Measurements from ENCODE around the gene TUBA4B. TPM values are rescaled to one million over a fixed set of nuclear protein-coding genes. Genes with fewer than 3 reads are reported as not detected.

Gene TUBA4B
- polyA plus RNA-seq, 3 donors = not detected

- Mint-ChIP-seq H3K9me3 (peaks cover 0 to 7% (median 1%) of the 10 kb centered on the region in 7 donors), H3K36me3 (no peaks in the 10 kb centered on the region), H3K4me1 (peaks cover 11% of the 10 kb centered on the region), H3K27me3 (ENCODE audit: low read depth in 3 of 3) (peaks cover 47 to 75% (median 60%) of the 10 kb centered on the region in 3 donors), H3K4me3 (peak overlapping the region in 1 of 2 donors; percentile 40), H3K27ac (no peak overlapping the region)
- Histone ChIP-seq H3K27me3 (ENCODE audit: control insufficient read depth in 2 of 2, insufficient read depth in 2 of 2, low read length in 2 of 2) (peaks cover 0 to 36% of the 10 kb centered on the region in 2 donors), H3K9ac (ENCODE audit: insufficient read depth, low read length, poor library complexity, severe bottlenecking) (no peak overlapping the region), H3K4me3 (replicated peaks in 1 of 3; ENCODE audit: low read depth in 2 of 3, low read length in 3 of 3) (no peak overlapping the region), H4K20me1 (ENCODE audit: insufficient read depth, low read length) (no peaks in the 10 kb centered on the region), H2AFZ (ENCODE audit: insufficient read depth, low read depth, low read length, poor library complexity, severe bottlenecking) (no peak overlapping the region), H3K4me1 (ENCODE audit: control insufficient read depth in 1 of 2, insufficient read depth in 2 of 2, low read length in 2 of 2) (peaks cover 10 to 15% of the 10 kb centered on the region in 2 donors), H3K36me3 (replicated peaks in 1 of 2; ENCODE audit: control insufficient read depth in 1 of 2, insufficient read depth in 2 of 2, low read length in 2 of 2) (no peaks in the 10 kb centered on the region), H3K79me2 (ENCODE audit: insufficient read depth, low read length) (no peaks in the 10 kb centered on the region), H3K27ac (ENCODE audit: low read depth in 1 of 2, low read length in 2 of 2) (no peak overlapping the region), H3K9me3 (replicated peaks in 1 of 2; ENCODE audit: control insufficient read depth in 1 of 2, insufficient read depth in 1 of 2, low read length in 2 of 2) (no peaks in the 10 kb centered on the region), H3K4me2 (replicated peaks; ENCODE audit: extremely low read depth, low read length, poor library complexity, severe bottlenecking) (no peak overlapping the region)
- intact Hi-C loops (cut with micrococcal nuclease) = loop anchor here (5.0 kb wide), 4 partner anchors 71 to 136 kb away; partner anchors contain the start of genes NHEJ1 (in 2 of the 2), ANKZF1 (in 1 of the 2), ATG9A (in 1 of the 2) and CNPPD1 (in 1 of the 2)
- 91% methylated on average over 9 of the region's 14 CpGs for WGBS (ENCODE audit: insufficient coverage)
- peak in 1 of 3 donors; percentile 3 for DNase-seq
- no peak for TF ChIP-seq CTCF (IDR thresholded peaks at IDR 0.05)
These were observed 44.9 kb downstream of the TUBA4B start for GRCh38 chr2:219297766-219298456.

GRCh38 chr2:219298759-219299371, 45.8 kb downstream of the TUBA4B start:
- intact Hi-C loops (cut with micrococcal nuclease) = loop anchor here (5.0 kb wide), 4 partner anchors 72 to 137 kb away; partner anchors contain the start of genes NHEJ1 (in 2 of the 2), ANKZF1 (in 1 of the 2), ATG9A (in 1 of the 2) and CNPPD1 (in 1 of the 2)
- no peaks in the 10 kb centered on the region for H3K9me3 ChIP-seq (replicated peaks in 1 of 2; ENCODE audit: control insufficient read depth in 1 of 2, insufficient read depth in 1 of 2, low read length in 2 of 2)
- H3K9ac ChIP-seq (ENCODE audit: insufficient read depth, low read length, poor library complexity, severe bottlenecking) = no peak overlapping the region
- H2AFZ ChIP-seq (ENCODE audit: insufficient read depth, low read depth, low read length, poor library complexity, severe bottlenecking) = no peak overlapping the region
- Mint-ChIP-seq H3K36me3 (no peaks in the 10 kb centered on the region), H3K27ac (no peak overlapping the region), H3K4me3 (peak overlapping the region in 1 of 2 donors; percentile 59), H3K27me3 (ENCODE audit: low read depth in 3 of 3) (peaks cover 43 to 72% (median 63%) of the 10 kb centered on the region in 3 donors), H3K4me1 (peaks cover 11% of the 10 kb centered on the region), H3K9me3 (peaks cover 0 to 7% (median 1%) of the 10 kb centered on the region in 7 donors)
- H3K36me3 ChIP-seq (replicated peaks in 1 of 2; ENCODE audit: control insufficient read depth in 1 of 2, insufficient read depth in 2 of 2, low read length in 2 of 2) = no peaks in the 10 kb centered on the region
- no peaks in the 10 kb centered on the region for H4K20me1 ChIP-seq (ENCODE audit: insufficient read depth, low read length)
- WGBS (ENCODE audit: insufficient coverage) = 17% methylated on average over 13 of the region's 15 CpGs
- no peaks in the 10 kb centered on the region for H3K79me2 ChIP-seq (ENCODE audit: insufficient read depth, low read length)
- H3K27me3 ChIP-seq (ENCODE audit: control insufficient read depth in 2 of 2, insufficient read depth in 2 of 2, low read length in 2 of 2) = peaks cover 0 to 31% of the 10 kb centered on the region in 2 donors
- peaks cover 10 to 14% of the 10 kb centered on the region in 2 donors for H3K4me1 ChIP-seq (ENCODE audit: control insufficient read depth in 1 of 2, insufficient read depth in 2 of 2, low read length in 2 of 2)
- DNase-seq = peak; percentile 68 to 76 (median 73)
- H3K4me3 ChIP-seq (replicated peaks in 1 of 3; ENCODE audit: low read depth in 2 of 3, low read length in 3 of 3) = no peak overlapping the region
- TF ChIP-seq CTCF (IDR thresholded peaks at IDR 0.05) = peak; percentile 96
- H3K4me2 ChIP-seq (replicated peaks; ENCODE audit: extremely low read depth, low read length, poor library complexity, severe bottlenecking) = no peak overlapping the region
- no peak overlapping the region for H3K27ac ChIP-seq (ENCODE audit: low read depth in 1 of 2, low read length in 2 of 2)
